Esophagus (tissue), 2 donors: ENCODE results near the gene SPCS1. TPM values are rescaled to one million over a fixed set of nuclear protein-coding genes. Genes with fewer than 3 reads are reported as not detected.

ENCODE experiments used
- H3K27ac ChIP-seq, 2 donors: one replicate each; pipeline ENCODE4 v1.5.1; 2013; ENCODE audit warnings: low read depth in 2 of 2, mild to moderate bottlenecking in 2 of 2, inconsistent platforms in 1 of 2, low read length in 1 of 2, moderate library complexity in 1 of 2
- H3K27me3 ChIP-seq, 2 donors: one replicate each; pipeline ENCODE4 v1.6.1; 2013; ENCODE audit warnings: low read length in 2 of 2, control low read depth in 1 of 2, mild to moderate bottlenecking in 1 of 2; ENCODE audit not compliant: insufficient read depth in 2 of 2, control insufficient read depth in 1 of 2
- H3K36me3 ChIP-seq, 2 donors: one replicate each; pipeline ENCODE4 v1.6.1; 2013; ENCODE audit warnings: low read length in 1 of 2; ENCODE audit not compliant: control insufficient read depth in 2 of 2, insufficient read depth in 2 of 2
- H3K4me1 ChIP-seq, 2 donors: one replicate each; pipeline ENCODE4 v1.6.1; 2013; ENCODE audit warnings: low read length in 1 of 2; ENCODE audit not compliant: control insufficient read depth in 2 of 2, insufficient read depth in 2 of 2
- H3K4me3 ChIP-seq, 2 donors: one replicate each; pipeline ENCODE4 v1.5.1; 2013; ENCODE audit warnings: low read length in 2 of 2, mild to moderate bottlenecking in 2 of 2, low read depth in 1 of 2, moderate library complexity in 1 of 2
- H3K9me3 ChIP-seq, 2 donors: one replicate each; pipeline ENCODE4 v1.6.1; 2013; ENCODE audit warnings: mild to moderate bottlenecking in 2 of 2, low read depth in 1 of 2, low read length in 1 of 2, moderate library complexity in 1 of 2; ENCODE audit not compliant: control insufficient read depth in 2 of 2, insufficient read depth in 1 of 2
- WGBS, 2 donors: extraction: QIAGEN DNeasy Blood & Tissue Kit; methylation state at CpG; one replicate each; pipeline ENCODE4 v1.1.7; 2013; 5-methylcytosine and 5-hydroxymethylcytosine counted together
- polyA plus RNA-seq, 2 donors: library from polyadenylated mRNA; stranded (reverse); fragments of 200-250 nt; gene quantifications; one replicate each; pipeline ENCODE4 v1.2.3, GENCODE V29; 2013
- donor health status: healthy with polysubstance abuse.
- donor health status: Bipolar disorder and iron deficiency.

Gene SPCS1
- polyA plus RNA-seq, 2 donors, result 54.6 to 114 TPM

DNA sequence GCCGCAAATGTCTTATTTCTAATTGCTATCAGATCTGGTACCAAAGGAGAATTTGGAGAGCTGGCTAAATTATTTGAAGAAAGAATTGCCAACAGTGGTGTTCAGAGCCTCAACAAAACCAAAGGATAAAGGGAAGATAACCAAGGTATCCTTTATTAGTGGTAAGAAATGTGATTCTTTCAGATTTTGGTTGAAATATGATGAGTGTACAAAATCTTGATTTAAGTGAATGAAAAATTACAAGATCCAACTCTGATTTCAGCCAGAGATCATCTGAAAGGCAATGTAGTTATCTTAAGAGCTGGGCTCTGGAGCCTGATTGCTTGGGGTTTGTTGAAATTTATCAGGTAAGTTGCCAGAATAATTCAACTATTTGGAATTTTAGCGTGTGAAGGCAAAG is 15.3 kb upstream of the SPCS1 start:
- Histone ChIP-seq H3K27me3 (no peaks in the 10 kb centered on the region), H3K4me1 (no peaks in the 10 kb centered on the region), H3K9me3 (no peaks in the 10 kb centered on the region), H3K4me3 (no peak overlapping the region), H3K36me3 (peaks cover 17 to 30% of the 10 kb centered on the region in 2 donors), H3K27ac (no peak overlapping the region)
- 89 to 95% methylated on average over 2 of the region's 2 CpGs for WGBS, 2 donors

DNA sequence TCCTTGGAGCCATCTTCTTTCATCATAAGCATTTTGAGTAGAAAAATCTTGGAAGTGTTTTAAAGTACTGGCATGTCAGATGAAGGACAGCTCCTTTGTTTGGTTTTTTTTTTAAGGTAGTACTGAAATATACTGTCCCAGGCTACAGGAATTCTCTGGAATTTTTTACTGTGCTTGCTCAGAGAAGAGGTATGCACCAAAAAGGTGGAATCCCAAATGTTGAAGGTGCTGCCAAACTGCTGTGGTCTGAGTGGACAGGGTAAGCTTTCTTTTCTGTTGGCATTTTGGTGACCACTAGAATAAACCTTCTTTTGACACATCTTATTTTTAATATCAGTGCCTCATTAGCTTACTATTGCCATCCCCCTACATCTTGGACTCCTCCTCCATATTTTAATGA is 12.8 kb upstream of the SPCS1 start:
- Histone ChIP-seq H3K9me3 (no peaks in the 10 kb centered on the region), H3K27ac (no peak overlapping the region), H3K4me3 (no peak overlapping the region), H3K27me3 (no peaks in the 10 kb centered on the region), H3K4me1 (no peaks in the 10 kb centered on the region), H3K36me3 (peaks cover 25 to 27% of the 10 kb centered on the region in 2 donors)

DNA sequence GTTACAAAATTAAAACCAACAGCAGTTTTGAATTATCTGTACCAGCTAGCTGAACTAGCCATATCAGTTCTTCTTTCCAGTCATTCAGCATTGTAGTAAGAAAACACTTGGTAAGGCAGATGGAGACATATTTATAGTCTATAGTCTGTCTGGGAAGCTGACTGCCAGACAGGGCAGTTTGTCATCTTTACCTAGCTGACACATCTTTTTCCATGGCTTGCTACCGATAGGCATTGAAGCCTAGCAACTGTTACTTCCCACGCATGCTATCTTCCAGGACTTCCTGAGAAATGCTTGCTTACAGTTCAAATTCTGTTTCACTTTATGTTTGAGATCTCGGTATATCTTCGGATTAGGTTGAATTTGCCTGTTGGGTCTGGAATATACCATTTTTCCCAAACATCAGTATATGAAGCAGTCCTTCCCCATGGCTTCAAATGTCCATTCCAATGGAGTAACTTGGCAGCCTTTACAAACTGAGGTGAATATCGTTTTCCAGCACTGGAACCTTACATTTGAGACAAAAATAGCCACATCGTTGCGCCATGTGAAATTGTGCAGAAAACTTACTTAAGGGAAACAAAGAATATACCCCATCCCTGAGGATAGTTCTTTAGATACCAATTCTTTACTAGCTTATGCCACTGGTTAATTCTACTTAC is 11.2 kb upstream of the SPCS1 start:
- Histone ChIP-seq H3K9me3 (no peaks in the 10 kb centered on the region), H3K4me1 (no peaks in the 10 kb centered on the region), H3K4me3 (no peak overlapping the region), H3K36me3 (peaks cover 17 to 25% of the 10 kb centered on the region in 2 donors), H3K27me3 (no peaks in the 10 kb centered on the region), H3K27ac (no peak overlapping the region)
- WGBS, 2 donors, result 64 to 74% methylated on average over 7 of the region's 7 CpGs

DNA sequence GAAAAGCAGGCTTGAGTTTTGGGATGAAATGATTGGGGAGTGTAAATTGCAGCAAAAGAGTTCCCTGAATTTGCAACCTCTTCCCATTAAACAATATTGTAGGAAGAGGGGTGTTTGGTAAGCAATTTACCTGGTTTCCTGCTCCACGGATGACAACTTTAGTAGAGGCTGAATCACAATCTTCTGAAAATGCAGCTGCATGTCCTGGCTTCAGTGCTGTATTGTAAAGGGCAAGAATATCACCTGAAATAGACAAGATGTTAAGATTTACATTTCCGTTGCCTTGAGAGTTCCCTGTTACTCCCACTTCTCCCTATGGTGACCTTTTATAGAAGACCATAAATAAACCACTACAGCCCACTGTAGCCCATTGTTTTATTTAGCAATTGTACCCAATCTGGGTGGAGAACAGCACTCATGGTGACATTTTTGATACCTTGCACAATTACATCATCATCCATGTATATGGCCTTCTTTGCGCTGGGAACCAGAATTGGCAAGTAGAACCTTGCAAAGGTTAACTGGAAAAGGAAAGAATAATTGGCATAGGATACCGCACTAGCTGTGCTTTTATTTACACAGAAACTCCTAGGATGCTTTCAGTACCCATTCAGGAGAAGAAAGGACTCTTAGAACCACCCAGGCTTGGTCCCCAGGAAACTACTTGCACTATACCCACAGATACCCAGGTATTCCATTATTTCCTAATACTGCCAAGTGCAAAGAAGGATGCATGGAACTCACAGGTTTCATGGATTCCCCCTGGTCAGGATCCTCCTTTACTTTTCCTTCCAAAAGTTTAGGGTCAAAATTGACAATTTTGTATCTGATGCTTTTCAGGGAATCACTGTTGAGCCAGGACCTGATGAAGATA is 9.9 kb upstream of the SPCS1 start:
- Histone ChIP-seq H3K9me3 (no peaks in the 10 kb centered on the region), H3K4me1 (no peaks in the 10 kb centered on the region), H3K27me3 (no peaks in the 10 kb centered on the region), H3K4me3 (no peak overlapping the region), H3K27ac (no peak overlapping the region), H3K36me3 (peaks cover 16 to 25% of the 10 kb centered on the region in 2 donors)
- WGBS, 2 donors, result 75 to 84% methylated on average over 4 of the region's 4 CpGs

DNA sequence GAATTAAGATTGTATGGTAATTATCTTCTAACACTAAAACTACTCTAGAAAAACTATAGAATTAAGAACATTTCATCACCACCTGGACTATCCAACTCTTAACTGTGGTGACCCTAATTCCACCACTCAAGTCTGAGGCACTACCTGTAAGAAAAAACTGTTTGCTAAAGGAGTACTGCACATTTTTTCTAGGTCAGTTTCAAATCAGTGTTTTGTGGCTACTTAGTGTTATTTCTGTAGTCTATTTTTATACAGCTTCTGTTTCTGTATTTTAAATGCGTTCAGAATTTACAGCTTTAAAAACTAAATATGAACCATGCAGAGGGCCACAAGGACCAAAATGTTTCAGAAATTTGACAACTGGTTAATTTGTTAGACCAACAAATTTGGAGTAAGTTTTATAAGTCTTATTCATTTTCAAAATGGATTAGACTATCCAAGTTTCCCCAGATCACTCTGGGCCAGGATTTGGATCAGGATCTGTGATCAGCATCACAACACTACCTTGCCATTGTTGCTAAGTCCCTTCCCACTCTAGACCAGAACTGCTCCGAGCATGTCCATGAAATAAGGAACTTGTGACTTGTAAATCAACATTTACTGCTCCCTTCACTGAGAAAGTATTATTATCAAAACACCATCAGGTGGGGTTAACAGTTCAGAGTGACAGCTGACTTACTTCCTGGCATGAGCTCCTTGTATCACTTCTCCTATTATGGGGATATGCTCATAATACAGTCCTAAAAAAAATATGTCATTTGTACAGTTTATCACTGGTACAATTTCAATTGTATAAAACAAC is 8.9 kb upstream of the SPCS1 start:
- Histone ChIP-seq H3K4me3 (no peak overlapping the region), H3K36me3 (peaks cover 13 to 25% of the 10 kb centered on the region in 2 donors), H3K27me3 (no peaks in the 10 kb centered on the region), H3K4me1 (no peaks in the 10 kb centered on the region), H3K9me3 (no peaks in the 10 kb centered on the region), H3K27ac (no peak overlapping the region)
- WGBS, 2 donors, result 74 to 80% methylated on average over 2 of the region's 2 CpGs

DNA sequence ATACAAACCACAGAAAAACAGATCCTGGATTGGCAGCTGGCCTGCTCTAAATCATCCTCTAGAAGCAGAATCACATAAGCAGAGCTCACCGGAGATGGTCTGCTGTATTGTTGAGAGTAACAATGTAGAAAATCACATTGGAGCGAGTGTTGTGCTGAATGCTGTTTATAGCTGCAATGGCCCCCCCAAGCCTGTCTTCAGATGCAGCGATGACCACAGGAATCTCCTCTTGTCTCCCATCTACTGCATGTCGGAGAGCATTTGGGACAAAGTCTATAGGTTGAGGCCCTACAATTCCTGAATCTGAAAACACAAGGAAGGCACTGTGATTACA is 8.3 kb upstream of the SPCS1 start:
- Histone ChIP-seq H3K4me1 (no peaks in the 10 kb centered on the region), H3K27me3 (no peaks in the 10 kb centered on the region), H3K36me3 (peaks cover 11 to 25% of the 10 kb centered on the region in 2 donors), H3K27ac (no peak overlapping the region), H3K4me3 (no peak overlapping the region), H3K9me3 (no peaks in the 10 kb centered on the region)
- 91 to 92% methylated on average over 4 of the region's 4 CpGs for WGBS, 2 donors

DNA sequence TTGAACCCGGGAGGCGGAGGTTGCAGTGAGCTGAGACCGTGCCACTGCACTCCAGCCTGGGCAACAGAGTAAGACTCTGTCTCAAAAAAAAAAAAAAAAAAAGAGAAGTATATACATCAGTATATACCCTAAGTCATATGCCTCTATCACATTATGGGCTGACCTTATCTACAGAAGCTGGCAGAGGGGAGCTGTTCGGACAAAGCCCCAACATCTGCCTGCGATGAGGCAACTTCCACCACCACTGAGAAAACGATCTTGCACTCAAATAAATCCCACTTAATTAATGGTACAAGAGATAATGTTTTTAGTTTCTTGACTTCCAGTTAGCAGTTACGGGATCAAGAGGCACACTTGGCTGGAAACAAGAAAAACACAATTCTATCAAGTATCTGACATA is 2.6 kb upstream of the SPCS1 start:
- Histone ChIP-seq H3K27ac (no peak overlapping the region), H3K36me3 (peaks cover 0 to 3% of the 10 kb centered on the region in 2 donors), H3K4me3 (no peak overlapping the region), H3K9me3 (no peaks in the 10 kb centered on the region), H3K4me1 (peaks cover 0 to 7% of the 10 kb centered on the region in 2 donors), H3K27me3 (no peaks in the 10 kb centered on the region)
- WGBS, 2 donors, result 88 to 91% methylated on average over 7 of the region's 7 CpGs

DNA sequence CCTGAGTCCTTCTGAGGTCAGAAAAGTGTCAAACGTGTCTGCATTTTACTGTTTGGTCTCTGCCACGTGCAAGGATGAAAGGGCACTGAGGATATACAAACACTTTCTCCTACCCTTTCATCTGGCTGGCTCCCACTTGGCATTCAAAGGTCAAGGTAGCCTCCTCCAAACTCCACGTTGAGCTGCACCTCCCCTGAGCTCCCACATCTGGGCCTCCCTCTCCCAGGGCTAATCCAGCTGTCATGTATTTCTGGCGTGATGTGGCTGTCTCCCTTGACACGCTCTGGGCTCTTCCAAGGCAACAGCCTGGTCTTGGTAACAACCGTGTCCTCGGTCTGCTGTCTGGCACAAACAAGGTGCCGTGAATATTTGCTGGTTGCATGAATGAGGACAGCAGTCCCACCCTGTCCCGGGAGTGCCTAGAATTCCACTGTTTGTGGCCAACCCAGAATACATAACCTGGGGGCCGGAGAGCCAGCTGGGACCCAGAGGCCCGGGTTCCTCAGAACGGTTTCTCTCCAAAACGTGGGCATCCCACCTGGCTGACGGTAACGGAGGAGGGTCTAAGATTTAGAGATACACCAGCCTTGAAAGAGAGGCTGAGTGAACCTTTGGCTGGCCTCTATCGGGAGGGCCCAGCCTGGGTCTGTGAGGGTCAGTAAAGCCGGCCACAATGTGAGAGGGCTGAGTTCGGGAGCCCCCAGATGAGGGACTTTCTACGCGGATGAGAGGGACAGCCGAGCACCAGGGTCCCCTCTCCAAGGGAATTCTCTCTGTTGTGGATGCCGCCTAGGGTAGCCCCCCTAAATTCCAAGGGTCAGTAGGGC is 1.1 kb upstream of the SPCS1 start:
- peaks cover 0 to 7% of the 10 kb centered on the region in 2 donors for H3K4me1 ChIP-seq
- no peaks in the 10 kb centered on the region for H3K9me3 ChIP-seq
- 2 to 3% methylated on average over 22 of the region's 22 CpGs for WGBS, 2 donors
- H3K27me3 ChIP-seq, result no peaks in the 10 kb centered on the region
- peak overlapping the region; percentile 94 to 100 for H3K4me3 ChIP-seq
- peaks cover 0 to 2% of the 10 kb centered on the region in 2 donors for H3K36me3 ChIP-seq
- peak overlapping the region; percentile 94 to 97 for H3K27ac ChIP-seq

DNA sequence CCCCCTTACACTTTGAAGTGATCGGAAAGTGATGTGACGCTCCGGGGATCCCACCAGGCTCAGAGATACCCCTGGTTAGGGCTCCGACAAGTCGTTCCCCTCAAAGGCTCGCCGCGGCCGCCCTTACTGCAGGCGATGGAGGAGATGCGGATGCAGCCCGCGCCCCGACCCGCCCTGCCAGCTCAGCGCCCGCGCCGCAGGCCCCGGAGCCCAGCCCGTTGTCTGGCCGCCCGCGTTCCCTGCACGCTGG is 543 bp upstream of the SPCS1 start:
- Histone ChIP-seq H3K36me3 (no peaks in the 10 kb centered on the region), H3K9me3 (no peaks in the 10 kb centered on the region), H3K27me3 (no peaks in the 10 kb centered on the region), H3K4me1 (peaks cover 0 to 7% of the 10 kb centered on the region in 2 donors), H3K27ac (peak overlapping the region; percentile 94 to 97), H3K4me3 (peak overlapping the region; percentile 94 to 100)
- WGBS, 2 donors, result 0 to 2% methylated on average over 6 to 25 of the region's 25 CpGs
